ENCODE data around the gene LAMA4. TPM values are rescaled to one million over a fixed set of nuclear protein-coding genes. Genes with fewer than 3 reads are reported as not detected.

Gene LAMA4
- total RNA-seq, 4 donors from 2014 or later, result 189 to 459 (median 376) TPM

DNA sequence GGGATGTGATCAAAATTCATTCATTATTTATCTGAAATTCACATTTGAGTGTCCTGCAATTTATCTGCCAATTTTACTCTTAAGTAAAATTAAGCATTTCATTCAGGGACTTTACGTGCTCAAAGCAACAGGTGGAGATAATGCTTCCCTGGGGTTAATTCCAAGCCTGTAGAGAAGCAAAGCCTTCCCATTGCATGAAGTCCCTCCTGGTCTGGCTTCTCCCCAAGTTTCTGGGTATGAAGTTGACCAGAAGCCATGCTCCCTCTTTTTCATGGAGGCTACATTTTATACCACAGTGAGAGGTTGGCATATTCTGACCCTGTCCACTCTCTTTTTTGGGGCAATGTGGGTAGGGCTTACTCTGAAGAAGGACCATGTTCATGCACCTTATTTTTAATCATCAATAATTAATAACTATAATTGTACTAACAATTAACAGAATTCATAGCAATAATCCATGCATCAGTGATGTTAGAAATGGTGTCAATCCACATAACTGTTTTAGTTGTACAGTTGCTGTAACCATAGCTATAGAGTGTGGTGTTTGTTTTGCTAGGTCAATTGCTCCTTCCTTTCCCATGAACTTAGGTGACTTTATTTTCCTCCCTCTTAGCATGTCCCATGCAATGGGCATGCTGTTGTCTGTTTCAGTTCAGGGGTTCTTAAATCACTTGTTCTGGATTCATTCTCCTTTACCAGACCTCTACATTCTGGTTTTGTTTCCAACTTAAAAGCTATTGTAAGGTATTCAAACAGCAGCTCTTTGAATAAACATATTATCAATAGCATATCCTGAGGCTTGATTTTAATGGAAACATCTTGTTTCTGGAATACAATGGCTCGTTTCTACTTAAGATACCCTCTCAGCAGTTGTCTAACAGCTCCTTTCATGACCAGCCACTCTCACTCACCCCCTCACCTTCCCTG is 1.5 kb downstream of the LAMA4 start:
- DNase-seq (ENCODE audit: low spot score) (no peak), ATAC-seq (ENCODE audit: low FRiP score) (no peak)
- TF ChIP-seq, protein P1, sequence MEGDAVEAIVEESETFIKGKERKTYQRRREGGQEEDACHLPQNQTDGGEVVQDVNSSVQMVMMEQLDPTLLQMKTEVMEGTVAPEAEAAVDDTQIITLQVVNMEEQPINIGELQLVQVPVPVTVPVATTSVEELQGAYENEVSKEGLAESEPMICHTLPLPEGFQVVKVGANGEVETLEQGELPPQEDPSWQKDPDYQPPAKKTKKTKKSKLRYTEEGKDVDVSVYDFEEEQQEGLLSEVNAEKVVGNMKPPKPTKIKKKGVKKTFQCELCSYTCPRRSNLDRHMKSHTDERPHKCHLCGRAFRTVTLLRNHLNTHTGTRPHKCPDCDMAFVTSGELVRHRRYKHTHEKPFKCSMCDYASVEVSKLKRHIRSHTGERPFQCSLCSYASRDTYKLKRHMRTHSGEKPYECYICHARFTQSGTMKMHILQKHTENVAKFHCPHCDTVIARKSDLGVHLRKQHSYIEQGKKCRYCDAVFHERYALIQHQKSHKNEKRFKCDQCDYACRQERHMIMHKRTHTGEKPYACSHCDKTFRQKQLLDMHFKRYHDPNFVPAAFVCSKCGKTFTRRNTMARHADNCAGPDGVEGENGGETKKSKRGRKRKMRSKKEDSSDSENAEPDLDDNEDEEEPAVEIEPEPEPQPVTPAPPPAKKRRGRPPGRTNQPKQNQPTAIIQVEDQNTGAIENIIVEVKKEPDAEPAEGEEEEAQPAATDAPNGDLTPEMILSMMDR (IDR thresholded peaks at IDR 0.05), result no peak

DNA sequence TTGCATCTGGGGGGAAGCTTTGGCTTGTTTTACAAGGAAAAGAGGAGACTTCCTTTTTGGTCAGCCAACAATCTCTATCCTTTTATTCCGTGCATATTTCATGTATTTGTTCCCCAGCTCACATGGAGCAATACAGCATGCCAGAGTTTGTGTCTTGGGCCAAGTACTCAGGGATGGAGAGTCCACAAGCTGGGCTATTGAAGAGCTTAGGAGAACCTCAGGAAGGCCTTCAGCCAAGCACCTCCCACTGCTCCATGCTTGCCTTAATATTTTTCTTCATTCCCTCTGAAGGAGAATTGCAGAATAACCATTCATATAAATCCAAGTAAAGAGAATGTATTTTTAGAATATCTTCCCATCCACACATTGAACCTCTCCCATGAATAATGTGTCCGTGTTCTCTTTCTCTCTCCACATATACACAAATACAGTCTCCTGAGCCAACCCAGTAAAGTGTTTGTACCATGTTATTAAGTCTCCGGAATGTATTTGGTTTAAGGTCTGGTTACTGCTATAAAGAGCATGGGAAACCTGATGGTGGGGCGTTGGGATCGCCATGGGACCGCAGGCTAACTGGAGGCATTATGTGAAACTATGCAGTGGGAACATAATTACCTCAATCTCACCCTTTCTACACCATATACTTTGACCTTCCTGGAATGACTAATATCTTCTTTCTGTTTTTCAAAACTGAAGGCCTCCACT is 3.0 kb downstream of the LAMA4 start:
- ATAC-seq (ENCODE audit: low FRiP score), result peak; percentile 58
- TF ChIP-seq, protein P1 (IDR thresholded peaks at IDR 0.05), result no peak
- DNase-seq (ENCODE audit: low spot score), result no peak

DNA sequence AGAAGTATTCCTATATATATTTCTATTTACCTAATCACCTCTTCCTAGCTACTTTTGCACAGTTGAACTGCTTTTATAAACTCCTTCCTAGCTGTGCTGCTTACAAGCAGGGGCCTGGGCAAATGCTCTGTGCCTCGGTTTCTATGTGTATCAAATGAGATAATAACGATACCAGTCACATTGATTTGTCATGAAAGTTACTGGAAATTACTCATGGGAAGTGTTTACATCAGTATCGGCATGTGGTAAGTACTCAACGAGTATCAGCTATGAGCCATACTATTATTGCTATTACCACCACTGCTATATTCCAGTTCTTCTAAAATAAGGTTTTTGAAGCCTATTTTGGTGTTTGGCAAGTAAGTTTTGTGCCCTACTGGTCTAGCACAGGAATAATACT is 4.9 kb downstream of the LAMA4 start:
- TF ChIP-seq, protein P1 (IDR thresholded peaks at IDR 0.05), result no peak
- ATAC-seq (ENCODE audit: low FRiP score) (no peak), DNase-seq (ENCODE audit: low spot score) (no peak)

DNA sequence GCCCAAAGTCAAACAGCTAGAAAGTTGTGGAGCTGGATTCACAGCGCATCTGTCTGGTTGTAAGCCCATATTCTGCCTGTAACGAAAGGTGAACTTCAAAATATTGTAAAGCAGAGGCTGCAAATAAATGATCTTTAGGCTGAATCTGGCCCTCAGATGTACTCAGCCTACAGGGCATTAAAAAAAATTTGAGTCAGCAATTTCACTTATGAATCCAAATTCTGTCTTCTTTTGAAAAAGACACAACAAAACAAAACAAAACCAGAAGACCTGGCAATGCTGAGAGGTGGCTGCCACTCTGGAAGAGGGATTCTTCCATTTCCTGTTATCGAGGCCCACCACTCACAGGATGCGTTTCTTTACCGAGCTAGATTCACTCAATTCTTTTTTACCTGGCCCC is 7.1 kb downstream of the LAMA4 start:
- TF ChIP-seq, protein P1 (IDR thresholded peaks at IDR 0.05), result no peak
- no peak for ATAC-seq (ENCODE audit: low FRiP score)
- no peak for DNase-seq (ENCODE audit: low spot score)

DNA sequence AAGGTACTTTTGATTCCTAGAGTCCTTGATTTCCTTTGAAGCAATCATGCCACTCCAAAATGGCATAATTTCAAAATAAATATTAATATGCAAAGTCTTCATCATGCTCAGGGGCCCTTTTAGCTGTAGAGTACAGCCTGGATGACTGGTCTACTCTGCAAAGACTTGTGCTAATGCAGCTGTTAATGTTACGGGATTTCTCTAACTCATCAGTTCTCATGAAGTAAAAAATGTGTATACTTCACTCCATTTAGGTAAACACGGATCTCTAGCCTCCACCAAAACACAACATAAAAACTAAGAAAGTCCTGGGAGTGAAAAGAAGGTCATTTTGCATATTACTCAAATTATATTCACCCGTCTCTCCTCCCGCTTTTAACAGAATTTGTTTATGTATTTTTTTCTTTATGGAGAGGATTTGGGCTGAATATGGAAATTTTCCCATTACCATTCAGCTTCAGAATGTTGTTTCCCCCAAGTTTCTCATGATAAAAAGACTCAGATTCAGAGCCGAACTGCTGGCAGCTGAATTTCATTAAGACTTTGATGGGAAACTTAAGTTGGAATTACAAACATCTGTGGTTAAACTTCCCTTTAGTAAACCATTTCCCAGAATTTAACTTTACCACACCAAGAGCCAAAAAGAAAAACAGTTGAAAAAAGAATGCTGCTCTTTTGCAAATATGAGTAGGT is 8.7 kb downstream of the LAMA4 start:
- TF ChIP-seq, protein P1 (IDR thresholded peaks at IDR 0.05), result no peak
- ATAC-seq (ENCODE audit: low FRiP score) (no peak), DNase-seq (ENCODE audit: low spot score) (no peak)

DNA sequence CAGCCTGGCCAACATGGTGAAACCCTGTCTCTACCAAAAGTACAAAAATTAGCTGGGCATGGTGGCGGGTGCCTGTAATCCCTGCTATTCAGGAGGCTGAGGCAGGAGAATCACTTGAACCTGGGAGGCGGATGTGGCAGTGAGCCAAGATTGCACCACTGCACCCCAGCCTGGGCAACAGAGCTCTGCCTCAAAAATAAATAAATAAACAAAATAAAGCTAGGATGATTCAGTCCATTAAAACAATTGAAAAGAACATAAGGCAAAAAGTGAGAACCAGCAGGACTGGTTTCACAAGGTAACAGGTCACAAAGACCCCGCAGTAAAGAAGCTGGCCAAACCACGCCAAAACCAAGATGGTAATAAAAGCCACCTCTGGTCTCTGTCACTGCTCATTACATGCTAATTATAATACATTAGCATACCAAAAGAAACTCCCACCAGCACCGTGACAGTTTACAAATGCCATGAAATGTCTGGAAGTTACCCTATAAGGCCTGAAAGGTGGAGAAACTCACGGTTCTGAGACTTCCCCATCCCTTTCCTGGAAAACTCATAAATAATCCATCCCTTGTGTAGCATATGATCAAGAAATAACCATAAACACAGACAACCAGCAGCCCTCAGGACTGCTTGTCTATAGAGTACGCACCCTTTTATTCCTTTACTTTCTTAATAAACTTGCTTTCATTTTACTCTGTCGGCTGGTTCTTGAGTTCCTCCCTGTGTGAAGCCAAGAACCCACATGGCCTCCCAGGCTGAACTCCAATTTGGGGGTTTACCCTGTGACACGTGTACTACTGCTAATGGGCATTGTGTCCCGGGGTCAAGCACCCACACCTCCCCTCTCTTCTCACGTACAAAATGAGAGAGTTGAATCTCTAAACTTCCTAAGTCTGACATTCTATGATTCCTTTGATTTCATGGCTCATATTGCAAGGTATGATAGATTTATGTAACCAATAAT is 10.2 kb downstream of the LAMA4 start:
- DNase-seq (ENCODE audit: low spot score) (no peak), ATAC-seq (ENCODE audit: low FRiP score) (no peak)

More for the DNA sequence above, 10.2 kb downstream of the LAMA4 start:
- TF ChIP-seq, protein P1 (IDR thresholded peaks at IDR 0.05), result no peak

Data from omental fat pad (tissue), 4 donors.